HG03097 (cell line): Measurements from ENCODE around the gene EPN1.

Source experiments
- ATAC-seq: cut with Tn5 transposase; IDR thresholded peaks from one replicate; pipeline ENCODE4 v1.9.1; 2021; ENCODE audit not compliant: unreplicated experiment, low FRiP score

Gene EPN1

GRCh38 chr19:55674841-55675660, at the start of gene EPN1:
Gene EPN1, plus strand, starts transcription at chr19:55675226. Its CDS starts 3,402 bp downstream, at chr19:55678628.
- ATAC-seq = peak; percentile 59

GRCh38 chr19:55626350-55626749, 48.7 kb upstream of the EPN1 start:
- no peak for ATAC-seq

GRCh38 chr19:55632463-55632834, 42.6 kb upstream of the EPN1 start:
- ATAC-seq = no peak

- ATAC-seq = no peak
These were observed 41.2 kb upstream of the EPN1 start for GRCh38 chr19:55633861-55634260.

GRCh38 chr19:55635334-55635717, 39.7 kb upstream of the EPN1 start:
- ATAC-seq = no peak

- ATAC-seq = no peak
These were observed 39.1 kb upstream of the EPN1 start for GRCh38 chr19:55635856-55636440.

GRCh38 chr19:55636723-55637122, 38.3 kb upstream of the EPN1 start:
- no peak for ATAC-seq

GRCh38 chr19:55637534-55637933, 37.5 kb upstream of the EPN1 start:
- no peak for ATAC-seq

- no peak for ATAC-seq
These were observed 36.1 kb upstream of the EPN1 start for GRCh38 chr19:55638864-55639359.

GRCh38 chr19:55640043-55640576, 34.9 kb upstream of the EPN1 start:
- no peak for ATAC-seq

GRCh38 chr19:55640577-55641425, 34.2 kb upstream of the EPN1 start, which contains the start of gene ZNF580:
Gene ZNF580, plus strand, starts transcription at chr19:55641002. Its CDS starts 1,507 bp downstream, at chr19:55642509.
- no peak for ATAC-seq

GRCh38 chr19:55641426-55642152, 33.4 kb upstream of the EPN1 start:
- ATAC-seq = no peak

- ATAC-seq = no peak
These were observed 32.6 kb upstream of the EPN1 start for GRCh38 chr19:55642153-55643002.

- ATAC-seq = no peak
These were observed 31.8 kb upstream of the EPN1 start, which contains the start of gene ZNF581 for GRCh38 chr19:55643003-55643886. Gene ZNF581, plus strand, starts transcription at chr19:55643649. Its CDS starts 923 bp downstream, at chr19:55644572.

- ATAC-seq = no peak
These were observed 31.2 kb upstream of the EPN1 start for GRCh38 chr19:55643887-55644176.

GRCh38 chr19:55644191-55644833, 30.7 kb upstream of the EPN1 start:
- ATAC-seq = no peak

- no peak for ATAC-seq
These were observed 30.0 kb upstream of the EPN1 start for GRCh38 chr19:55644842-55645511.
